Nephron (organoid): ENCODE measurements around the gene PRDM12.

Experiments
- H3K27ac Mint-ChIP-seq, 3 experiments: 2 replicates each; pipeline ENCODE4 v1.8.0; 2020; ENCODE audit warnings: mixed read lengths in 3 of 3, mild to moderate bottlenecking in 2 of 3, moderate library complexity in 1 of 3
- H3K27me3 Mint-ChIP-seq: 2 replicates; pipeline ENCODE4 v1.8.0; 2021; ENCODE audit warnings: low read depth, mild to moderate bottlenecking, moderate library complexity, mixed read lengths
- H3K36me3 Mint-ChIP-seq: 2 replicates; pipeline ENCODE4 v1.8.0; 2020; ENCODE audit warnings: low read depth, mixed read lengths
- H3K4me1 Mint-ChIP-seq: 2 replicates; pipeline ENCODE4 v1.8.0; 2020; ENCODE audit warnings: mixed read lengths
- H3K4me3 Mint-ChIP-seq, 3 experiments: 2 replicates each; pipeline ENCODE4 v1.8.0; 2020; ENCODE audit warnings: mild to moderate bottlenecking in 3 of 3, mixed read lengths in 3 of 3, moderate library complexity in 2 of 3
- H3K9me3 Mint-ChIP-seq: 2 replicates; pipeline ENCODE4 v1.8.0; 2020; ENCODE audit warnings: mixed read lengths
- CTCF ChIP-seq, 3 experiments: fragments of 200-600 bp; sonication (generic); IDR thresholded peaks; one replicate each; pipeline ENCODE4 v1.5.0; 2021; ENCODE audit warnings: antibody characterized with exemption in 3 of 3; ENCODE audit not compliant: unreplicated experiment in 3 of 3

The PRDM12 gene

DNA sequence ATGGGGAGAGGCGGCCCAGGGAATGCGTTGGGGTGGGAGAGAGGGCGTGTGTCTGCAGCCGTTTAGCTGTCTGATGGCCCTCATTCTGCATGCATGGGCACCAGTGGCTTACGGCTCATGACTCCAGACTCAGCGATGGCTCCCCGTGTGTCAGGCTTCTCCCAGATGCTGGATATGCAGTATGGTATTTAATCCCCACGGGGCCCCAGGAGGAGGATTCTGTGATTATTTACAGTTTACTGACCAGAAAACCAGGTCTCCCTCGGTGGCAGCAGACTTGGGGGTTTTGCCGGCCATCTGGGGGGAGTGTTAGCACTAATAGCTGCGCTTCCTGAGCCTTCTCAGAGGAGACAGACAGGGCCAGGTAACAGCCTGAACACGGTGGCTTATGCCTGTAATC lies 4.3 kb downstream of the PRDM12 start:
- no peaks in the 10 kb centered on the region for H3K36me3 Mint-ChIP-seq
- no peak overlapping the region for H3K27ac Mint-ChIP-seq
- peaks cover 10% of the 10 kb centered on the region for H3K4me1 Mint-ChIP-seq
- TF ChIP-seq CTCF (IDR thresholded peaks at IDR 0.05; ENCODE audit: unreplicated experiment in 3 of 3), result no peak
- H3K9me3 Mint-ChIP-seq, result no peaks in the 10 kb centered on the region
- peaks cover 95% of the 10 kb centered on the region for H3K27me3 Mint-ChIP-seq
- H3K4me3 Mint-ChIP-seq, result no peak overlapping the region

GRCh38 chr9:130669965-130670364 lies 5.6 kb downstream of the PRDM12 start:
- Mint-ChIP-seq H3K27ac (no peak overlapping the region), H3K27me3 (peaks cover 89% of the 10 kb centered on the region), H3K9me3 (no peaks in the 10 kb centered on the region), H3K4me3 (no peak overlapping the region), H3K4me1 (peaks cover 10% of the 10 kb centered on the region), H3K36me3 (no peaks in the 10 kb centered on the region)
- no peak for TF ChIP-seq CTCF (IDR thresholded peaks at IDR 0.05; ENCODE audit: unreplicated experiment in 3 of 3)

GRCh38 chr9:130670644-130671043 lies 6.2 kb downstream of the PRDM12 start:
- Mint-ChIP-seq H3K4me3 (no peak overlapping the region), H3K36me3 (no peaks in the 10 kb centered on the region), H3K27me3 (peaks cover 85% of the 10 kb centered on the region), H3K9me3 (no peaks in the 10 kb centered on the region), H3K27ac (no peak overlapping the region), H3K4me1 (peaks cover 4% of the 10 kb centered on the region)
- no peak for TF ChIP-seq CTCF (IDR thresholded peaks at IDR 0.05; ENCODE audit: unreplicated experiment in 3 of 3)

GRCh38 chr9:130672466-130672865 lies 8.1 kb downstream of the PRDM12 start:
- Mint-ChIP-seq H3K4me1 (peaks cover 4% of the 10 kb centered on the region), H3K36me3 (no peaks in the 10 kb centered on the region), H3K9me3 (no peaks in the 10 kb centered on the region), H3K27ac (no peak overlapping the region), H3K27me3 (peaks cover 81% of the 10 kb centered on the region), H3K4me3 (no peak overlapping the region)
- TF ChIP-seq CTCF (IDR thresholded peaks at IDR 0.05; ENCODE audit: unreplicated experiment in 3 of 3), result no peak

GRCh38 chr9:130672933-130673615 lies 8.7 kb downstream of the PRDM12 start:
- Mint-ChIP-seq H3K27me3 (peaks cover 81% of the 10 kb centered on the region), H3K4me3 (no peak overlapping the region), H3K36me3 (no peaks in the 10 kb centered on the region), H3K27ac (no peak overlapping the region), H3K9me3 (no peaks in the 10 kb centered on the region), H3K4me1 (peaks cover 4% of the 10 kb centered on the region)
- TF ChIP-seq CTCF (IDR thresholded peaks at IDR 0.05; ENCODE audit: unreplicated experiment in 3 of 3), result no peak

- H3K36me3 Mint-ChIP-seq, result no peaks in the 10 kb centered on the region
- H3K9me3 Mint-ChIP-seq, result no peaks in the 10 kb centered on the region
- H3K4me1 Mint-ChIP-seq, result peaks cover 4% of the 10 kb centered on the region
- TF ChIP-seq CTCF (IDR thresholded peaks at IDR 0.05; ENCODE audit: unreplicated experiment in 3 of 3), result no peak
- peaks cover 82% of the 10 kb centered on the region for H3K27me3 Mint-ChIP-seq
- no peak overlapping the region for H3K27ac Mint-ChIP-seq
- no peak overlapping the region for H3K4me3 Mint-ChIP-seq
Observed at GRCh38 chr9:130675396-130675795, 11.0 kb downstream of the PRDM12 start.
